ENCODE results near the gene SOX5. TPM values are rescaled to one million over a fixed set of nuclear protein-coding genes. Genes with fewer than 3 reads are reported as not detected.
"Not testable (repeated sequence)": the region's sequence is repeated elsewhere in the genome, so short reads cannot be mapped to it uniquely, and the experiment has no call there.

Gene SOX5
- polyA plus RNA-seq, 1 experiment = 0.13 TPM

DNA sequence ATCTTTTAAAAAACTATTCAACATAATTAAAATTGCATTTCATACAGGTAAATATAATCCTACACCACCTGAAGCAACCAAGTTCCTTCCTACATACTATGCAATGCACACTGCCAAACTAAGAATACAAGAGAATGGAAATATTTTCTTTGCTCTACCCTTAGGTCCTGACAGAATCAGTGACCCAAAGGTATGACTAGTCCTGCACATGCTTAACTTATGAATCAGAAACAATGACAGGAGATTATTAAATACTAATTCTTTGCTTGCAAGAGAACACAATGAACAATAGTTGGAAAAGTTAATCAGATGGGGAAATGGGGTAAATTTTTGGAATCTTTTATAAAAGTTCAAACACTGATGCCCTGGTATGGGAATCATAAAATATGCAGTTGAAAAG lies 220.1 kb downstream of the SOX5 start:
- Histone ChIP-seq H3K4me3 (ENCODE audit: low read depth, low read length) (no peak overlapping the region), H3K27me3 (ENCODE audit: control insufficient read depth, insufficient read depth, low read length) (no peaks in the 10 kb centered on the region), H3K36me3 (ENCODE audit: control insufficient read depth, insufficient read depth, low read length) (no peaks in the 10 kb centered on the region)
- POLR2A ChIA-PET = no interaction called here
- TF ChIP-seq, protein P1, sequence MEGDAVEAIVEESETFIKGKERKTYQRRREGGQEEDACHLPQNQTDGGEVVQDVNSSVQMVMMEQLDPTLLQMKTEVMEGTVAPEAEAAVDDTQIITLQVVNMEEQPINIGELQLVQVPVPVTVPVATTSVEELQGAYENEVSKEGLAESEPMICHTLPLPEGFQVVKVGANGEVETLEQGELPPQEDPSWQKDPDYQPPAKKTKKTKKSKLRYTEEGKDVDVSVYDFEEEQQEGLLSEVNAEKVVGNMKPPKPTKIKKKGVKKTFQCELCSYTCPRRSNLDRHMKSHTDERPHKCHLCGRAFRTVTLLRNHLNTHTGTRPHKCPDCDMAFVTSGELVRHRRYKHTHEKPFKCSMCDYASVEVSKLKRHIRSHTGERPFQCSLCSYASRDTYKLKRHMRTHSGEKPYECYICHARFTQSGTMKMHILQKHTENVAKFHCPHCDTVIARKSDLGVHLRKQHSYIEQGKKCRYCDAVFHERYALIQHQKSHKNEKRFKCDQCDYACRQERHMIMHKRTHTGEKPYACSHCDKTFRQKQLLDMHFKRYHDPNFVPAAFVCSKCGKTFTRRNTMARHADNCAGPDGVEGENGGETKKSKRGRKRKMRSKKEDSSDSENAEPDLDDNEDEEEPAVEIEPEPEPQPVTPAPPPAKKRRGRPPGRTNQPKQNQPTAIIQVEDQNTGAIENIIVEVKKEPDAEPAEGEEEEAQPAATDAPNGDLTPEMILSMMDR (IDR thresholded peaks at IDR 0.05; ENCODE audit: insufficient read depth, low read depth, low read length) = no peak
- CTCF ChIA-PET = no interaction called here
- DNase-seq (ENCODE audit: low read depth) = no peak

DNA sequence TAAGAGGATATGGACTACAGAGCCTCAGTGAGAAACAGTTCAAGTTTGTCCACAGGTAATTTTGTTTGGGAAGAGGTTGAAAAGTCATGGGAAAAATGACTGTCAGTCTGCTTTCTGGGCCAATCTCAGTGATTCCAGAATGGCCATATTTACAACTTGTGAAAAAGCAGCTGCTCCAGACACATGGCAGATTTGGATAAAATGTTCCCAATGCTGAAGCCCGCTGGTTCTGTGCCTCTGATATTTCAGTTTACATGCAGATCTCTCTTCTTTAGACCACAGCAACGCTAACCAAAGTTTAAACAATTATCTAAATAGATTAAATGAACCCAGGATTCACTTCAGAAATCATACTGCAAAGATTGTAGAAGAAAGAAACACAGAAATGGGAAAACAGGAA lies 222.8 kb downstream of the SOX5 start:
- TF ChIP-seq, protein P1 (IDR thresholded peaks at IDR 0.05; ENCODE audit: insufficient read depth, low read depth, low read length) = no peak
- DNase-seq (ENCODE audit: low read depth) = no peak
- no peak overlapping the region for H3K4me3 ChIP-seq (ENCODE audit: low read depth, low read length)
- POLR2A ChIA-PET = no interaction called here
- H3K27me3 ChIP-seq (ENCODE audit: control insufficient read depth, insufficient read depth, low read length) = no peaks in the 10 kb centered on the region
- CTCF ChIA-PET = no interaction called here
- no peaks in the 10 kb centered on the region for H3K36me3 ChIP-seq (ENCODE audit: control insufficient read depth, insufficient read depth, low read length)

DNA sequence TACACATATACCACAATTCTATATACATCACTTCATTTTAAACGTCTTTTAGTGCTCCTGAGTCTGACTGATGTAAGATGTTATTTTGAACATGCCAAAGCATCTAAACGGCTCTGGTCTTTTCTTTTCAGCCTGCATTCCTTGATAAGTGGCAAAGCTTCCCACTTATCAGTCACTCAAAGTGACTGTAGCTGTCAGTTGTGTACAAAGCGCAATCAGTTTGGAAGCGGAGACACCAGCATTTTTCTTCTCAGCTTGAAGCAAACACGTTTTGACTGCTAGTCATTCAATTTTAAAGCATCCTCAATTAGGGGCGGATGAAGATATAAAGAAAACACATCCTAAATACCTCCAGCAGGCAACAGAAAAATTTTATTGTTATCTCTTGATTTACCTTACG lies 226.8 kb downstream of the SOX5 start:
- POLR2A ChIA-PET = no interaction called here
- no peaks in the 10 kb centered on the region for H3K36me3 ChIP-seq (ENCODE audit: control insufficient read depth, insufficient read depth, low read length)
- CTCF ChIA-PET = interaction anchor here (0.8 kb wide), 1 partner anchor 12 kb away, joined by 3 read pairs; no protein-coding TSS in a partner anchor
- DNase-seq (ENCODE audit: low read depth) = no peak
- H3K4me3 ChIP-seq (ENCODE audit: low read depth, low read length) = no peak overlapping the region
- H3K27me3 ChIP-seq (ENCODE audit: control insufficient read depth, insufficient read depth, low read length) = no peaks in the 10 kb centered on the region
- TF ChIP-seq, protein P1 (IDR thresholded peaks at IDR 0.05; ENCODE audit: insufficient read depth, low read depth, low read length) = no peak

- Histone ChIP-seq H3K4me3 (ENCODE audit: low read depth, low read length) (no peak overlapping the region), H3K36me3 (ENCODE audit: control insufficient read depth, insufficient read depth, low read length) (no peaks in the 10 kb centered on the region), H3K27me3 (ENCODE audit: control insufficient read depth, insufficient read depth, low read length) (no peaks in the 10 kb centered on the region)
- POLR2A ChIA-PET = no interaction called here
- CTCF ChIA-PET = interaction anchor here (0.6 kb wide), 1 partner anchor 733 kb away, joined by 3 read pairs; no protein-coding TSS in a partner anchor
- TF ChIP-seq, protein P1 (IDR thresholded peaks at IDR 0.05; ENCODE audit: insufficient read depth, low read depth, low read length) = no peak
- DNase-seq (ENCODE audit: low read depth) = no peak
Measured at GRCh38 chr12:23721268-23721667, 228.2 kb downstream of the SOX5 start.

- no peak for DNase-seq (ENCODE audit: low read depth)
- CTCF ChIA-PET = no interaction called here
- TF ChIP-seq, protein P1 (IDR thresholded peaks at IDR 0.05; ENCODE audit: insufficient read depth, low read depth, low read length) = no peak
- Histone ChIP-seq H3K36me3 (ENCODE audit: control insufficient read depth, insufficient read depth, low read length) (no peaks in the 10 kb centered on the region), H3K4me3 (ENCODE audit: low read depth, low read length) (no peak overlapping the region), H3K27me3 (ENCODE audit: control insufficient read depth, insufficient read depth, low read length) (no peaks in the 10 kb centered on the region)
- POLR2A ChIA-PET = no interaction called here
Measured at GRCh38 chr12:23719493-23719892, 230.0 kb downstream of the SOX5 start.

- DNase-seq (ENCODE audit: low read depth); H3K4me3 ChIP-seq (ENCODE audit: low read depth, low read length); CTCF ChIA-PET; H3K36me3 ChIP-seq (ENCODE audit: control insufficient read depth, insufficient read depth, low read length); POLR2A ChIA-PET; H3K27me3 ChIP-seq (ENCODE audit: control insufficient read depth, insufficient read depth, low read length): not testable (repeated sequence)
Measured at GRCh38 chr12:23710361-23710760, 239.1 kb downstream of the SOX5 start.

All from BJ (cell line).